Activated CD8-positive, alpha-beta memory T cell treated with anti-CD3 and anti-CD28 coated beads for 24 hours (primary cell): ENCODE data around the gene TGFBR1.

Experiments used
- DNase-seq: peaks from one replicate; pipeline ENCODE4 v3.0.0-alpha.2; 2020

The TGFBR1 gene

GRCh38 chr9:99172124-99173091 lies 67.5 kb downstream of the TGFBR1 start:
- DNase-seq, result no peak

DNA sequence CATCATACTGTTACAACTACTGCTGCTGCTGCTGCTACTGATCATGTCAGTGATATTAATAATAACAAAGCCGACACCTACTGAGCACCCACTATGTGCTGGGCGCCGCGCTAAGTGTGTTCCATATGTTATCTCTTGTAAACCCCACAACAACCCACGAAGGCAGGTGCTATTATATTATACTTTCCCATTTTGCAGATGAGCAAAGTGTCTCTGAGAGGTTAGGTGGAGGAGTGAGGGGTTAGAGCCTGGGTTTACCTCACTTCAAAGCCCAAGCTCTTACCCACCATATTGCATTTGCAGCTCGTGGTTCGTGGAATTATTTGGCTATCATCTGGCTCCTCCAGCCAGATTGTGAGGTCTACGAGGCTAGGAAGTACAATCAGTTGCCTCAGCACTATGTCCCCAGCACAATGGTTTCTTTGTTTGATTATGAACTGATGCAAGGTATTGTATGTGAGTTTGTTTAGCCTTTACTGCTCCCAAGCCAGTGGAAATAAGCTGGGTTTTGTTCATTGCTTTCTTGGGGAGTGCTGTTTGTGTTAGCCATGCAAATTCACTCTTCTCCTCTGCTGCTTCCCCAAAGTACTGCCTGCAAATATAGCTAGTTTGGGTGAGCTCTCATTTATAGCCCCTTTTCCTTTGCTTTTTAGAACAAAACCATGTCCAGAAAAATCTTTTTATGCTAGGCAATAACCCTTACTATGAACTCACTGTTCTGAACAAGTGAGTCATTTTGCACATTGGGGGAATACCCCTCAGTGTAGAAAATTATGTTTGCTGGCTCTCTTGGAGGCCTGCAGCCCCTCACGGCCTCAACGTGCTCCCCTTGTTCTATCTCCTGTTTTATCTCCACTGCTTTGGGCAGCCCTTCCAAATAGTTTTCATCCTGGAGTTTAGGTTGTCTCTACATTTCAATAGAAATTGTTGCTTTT lies 68.9 kb downstream of the TGFBR1 start:
- no peak for DNase-seq

DNA sequence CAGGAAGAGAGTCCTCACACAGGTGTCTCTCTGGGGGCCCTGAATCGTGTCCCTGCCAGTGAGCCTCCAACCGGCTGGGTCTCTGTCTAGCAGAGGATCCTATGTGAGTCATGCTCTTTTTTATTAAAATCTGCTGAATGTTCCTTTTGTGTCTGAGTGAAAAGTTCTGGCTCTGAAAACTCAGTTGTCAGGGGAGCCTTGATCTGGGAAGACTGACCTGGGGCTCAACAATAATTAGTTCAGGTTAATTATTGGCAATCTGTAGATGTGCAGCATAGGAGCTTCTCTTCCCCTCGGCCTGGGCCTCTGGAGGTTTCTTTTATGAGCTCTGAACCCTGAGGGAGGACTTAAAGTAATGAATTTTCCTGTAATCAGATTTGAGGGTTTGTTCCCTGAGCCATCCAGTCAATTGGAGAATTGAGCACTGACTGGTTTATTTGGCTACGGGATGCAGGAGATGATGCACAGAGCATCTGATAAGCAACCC lies 71.7 kb downstream of the TGFBR1 start:
- no peak for DNase-seq

- no peak for DNase-seq
Measured at GRCh38 chr9:99177576-99178366, 72.9 kb downstream of the TGFBR1 start.

- DNase-seq, result no peak
Measured at GRCh38 chr9:99178912-99179872, 74.3 kb downstream of the TGFBR1 start.

DNA sequence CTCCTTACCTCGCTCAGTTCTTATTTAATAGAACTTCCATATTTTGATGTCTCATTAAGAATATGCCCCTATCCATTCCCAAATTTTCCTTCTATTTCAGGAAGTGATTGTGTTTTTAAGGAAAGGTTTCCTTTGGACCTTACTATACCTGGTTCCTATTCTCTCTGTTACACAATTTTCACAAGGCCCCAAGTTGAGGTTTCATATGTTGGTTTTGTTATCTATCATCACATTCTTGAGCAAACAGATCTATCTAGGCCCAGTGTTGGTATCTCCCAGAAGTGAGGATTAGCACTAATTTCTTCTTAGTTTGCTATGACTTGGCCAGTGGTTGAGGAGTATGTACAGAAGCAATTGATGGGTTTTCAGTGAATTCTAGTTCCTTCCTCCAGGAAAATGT lies 75.3 kb downstream of the TGFBR1 start:
- no peak for DNase-seq

DNA sequence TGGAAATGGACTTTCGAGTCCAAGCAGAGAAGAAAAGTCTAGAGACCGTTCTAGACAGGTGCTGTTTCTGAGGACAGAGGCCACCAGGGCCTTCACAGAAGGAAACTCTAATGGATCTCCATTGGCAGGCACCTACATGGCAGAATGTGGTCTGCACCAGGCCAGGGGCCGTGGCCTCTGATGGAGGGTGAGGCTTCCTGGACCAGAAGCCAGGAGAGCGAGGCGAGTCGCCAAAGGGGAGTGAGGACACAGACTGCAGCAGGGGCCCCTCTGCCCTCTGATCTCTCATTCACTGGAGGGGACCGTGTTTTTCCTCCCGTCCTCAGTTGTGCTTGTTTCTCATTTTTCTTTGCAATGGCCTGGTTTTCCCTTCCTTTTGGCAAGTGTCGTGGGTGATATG lies 75.7 kb downstream of the TGFBR1 start:
- DNase-seq, result no peak

GRCh38 chr9:99181206-99181605 lies 76.3 kb downstream of the TGFBR1 start:
- no peak for DNase-seq

GRCh38 chr9:99181621-99182020 lies 76.7 kb downstream of the TGFBR1 start:
- peak; percentile 62 for DNase-seq

DNA sequence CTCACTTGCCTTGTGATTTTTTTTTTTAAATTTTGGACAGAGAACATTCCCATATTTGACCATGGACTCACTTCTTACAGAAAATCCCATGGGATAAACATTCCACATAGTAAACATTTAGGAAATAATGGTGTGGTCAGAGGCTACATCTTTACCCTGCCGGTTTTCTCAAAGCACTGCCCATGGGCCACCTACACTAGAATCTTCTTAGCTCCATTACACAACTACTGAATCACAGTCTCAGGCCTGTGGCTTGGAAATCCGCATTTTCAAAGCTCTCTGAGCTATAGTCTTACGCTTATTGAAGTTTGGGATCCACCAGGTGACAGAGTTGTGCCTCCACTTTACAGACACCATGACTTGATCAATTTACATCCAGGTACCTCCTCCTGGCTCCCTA lies 77.4 kb downstream of the TGFBR1 start:
- DNase-seq, result no peak

- no peak for DNase-seq
Measured at GRCh38 chr9:99183616-99184015, 78.7 kb downstream of the TGFBR1 start.

- DNase-seq, result no peak
Measured at GRCh38 chr9:99184110-99184474, 79.2 kb downstream of the TGFBR1 start.

- peak; percentile 90 for DNase-seq
Measured at GRCh38 chr9:99184475-99185347, 79.8 kb downstream of the TGFBR1 start.

DNA sequence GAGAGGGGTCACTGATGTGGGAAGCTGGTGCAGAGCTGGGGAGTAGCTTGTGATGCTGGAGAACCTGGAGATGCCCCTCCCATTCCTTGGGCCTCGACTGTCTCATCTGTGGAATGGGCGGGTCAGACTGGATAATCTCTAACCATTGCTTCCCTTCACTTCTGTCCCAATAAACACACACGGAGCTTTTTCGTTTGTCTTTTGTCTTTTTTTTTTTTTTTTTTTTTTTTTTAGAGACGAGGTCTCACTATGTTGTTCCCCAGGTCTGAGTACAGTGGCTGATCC lies 80.4 kb downstream of the TGFBR1 start:
- no peak for DNase-seq

DNA sequence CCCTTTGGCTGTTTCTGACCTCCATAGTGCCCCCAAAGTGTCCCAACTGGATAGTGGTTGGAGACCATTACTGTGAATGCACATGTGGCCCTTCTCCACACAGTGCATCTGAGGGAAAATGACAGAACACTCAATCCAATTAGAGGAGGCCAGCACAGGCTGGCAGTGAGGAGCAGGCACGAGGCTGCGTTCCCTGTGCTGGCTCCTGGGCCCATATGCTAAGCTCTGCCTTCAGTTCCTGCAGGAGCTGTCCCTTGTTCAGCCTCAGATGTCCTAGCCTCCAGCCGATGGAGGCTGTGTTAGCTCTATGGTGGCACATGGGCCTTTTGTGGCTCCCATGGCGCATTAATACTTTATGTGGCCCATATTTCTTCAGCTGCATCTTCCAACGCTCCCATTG lies 81.0 kb downstream of the TGFBR1 start:
- DNase-seq, result no peak

DNA sequence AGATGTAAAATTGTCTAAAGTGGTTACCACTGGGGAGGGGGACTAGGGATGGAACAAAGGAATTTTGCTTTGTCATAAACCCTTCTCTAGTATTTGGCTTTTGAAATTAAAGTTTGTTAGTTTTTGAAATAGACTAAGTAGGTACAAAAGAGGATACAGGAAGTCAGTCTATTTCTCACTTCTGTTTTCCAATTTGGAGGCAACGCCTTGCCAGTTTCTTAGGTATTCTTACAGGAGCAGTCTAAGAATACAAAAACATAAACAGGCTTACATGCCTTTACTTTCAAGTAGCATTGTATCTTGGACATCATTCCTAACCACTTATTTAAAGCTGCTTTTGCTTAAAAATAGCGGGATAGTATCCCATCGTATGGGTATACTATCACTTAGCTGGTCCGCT lies 82.4 kb downstream of the TGFBR1 start:
- no peak for DNase-seq

DNA sequence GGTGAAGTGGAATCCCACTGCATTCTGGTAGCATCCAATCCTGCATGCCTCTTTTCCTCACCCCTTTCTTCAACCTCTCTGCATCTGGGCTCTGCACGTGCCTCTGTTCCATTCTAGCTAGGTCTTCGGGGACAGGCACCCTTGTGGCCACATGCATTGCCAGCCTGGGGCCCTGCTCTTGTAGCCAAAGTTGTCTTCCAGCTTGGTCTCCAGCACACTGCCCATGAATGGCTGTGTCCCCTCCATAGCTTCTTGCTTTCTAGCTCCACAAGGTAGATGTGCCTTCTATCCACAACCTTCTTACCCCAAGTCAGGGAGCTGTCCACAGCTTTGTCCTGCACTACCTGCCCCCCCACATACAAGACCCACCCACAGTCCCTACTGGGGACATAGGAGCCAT lies 84.3 kb downstream of the TGFBR1 start:
- DNase-seq, result no peak

DNA sequence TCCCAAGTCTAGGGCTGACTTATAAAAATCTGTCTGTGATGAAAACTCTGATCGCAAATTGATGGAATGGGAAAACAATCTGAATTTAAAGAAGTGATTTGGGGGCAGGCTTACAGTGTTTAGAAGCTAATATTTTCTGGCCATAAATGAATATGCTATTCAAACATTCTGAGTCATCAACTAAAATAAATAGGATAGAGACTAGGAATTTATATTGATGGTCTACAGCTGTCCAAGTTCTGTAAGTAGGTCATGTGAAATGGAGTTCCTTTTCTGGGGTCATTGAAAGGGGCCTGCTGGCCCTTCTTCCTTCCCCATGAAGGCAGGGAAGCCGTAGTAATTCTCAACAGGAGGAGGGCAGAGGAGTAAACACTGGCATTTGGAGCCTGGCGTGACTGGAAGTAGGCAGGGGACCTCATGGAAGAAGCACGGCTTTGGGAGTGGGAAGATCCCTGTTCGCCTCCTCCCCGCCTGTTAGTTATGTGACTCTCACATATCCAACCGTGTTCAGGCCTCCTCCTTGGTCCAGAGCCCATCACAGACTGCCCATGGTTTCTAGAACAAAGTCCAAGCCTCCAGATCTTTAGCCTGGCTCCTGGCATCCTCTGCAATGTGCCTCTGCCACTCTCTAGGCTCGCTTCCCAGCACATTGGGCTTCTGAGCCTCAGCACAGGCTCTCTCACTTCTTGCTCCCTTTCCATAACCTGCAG lies 85.1 kb downstream of the TGFBR1 start:
- no peak for DNase-seq

DNA sequence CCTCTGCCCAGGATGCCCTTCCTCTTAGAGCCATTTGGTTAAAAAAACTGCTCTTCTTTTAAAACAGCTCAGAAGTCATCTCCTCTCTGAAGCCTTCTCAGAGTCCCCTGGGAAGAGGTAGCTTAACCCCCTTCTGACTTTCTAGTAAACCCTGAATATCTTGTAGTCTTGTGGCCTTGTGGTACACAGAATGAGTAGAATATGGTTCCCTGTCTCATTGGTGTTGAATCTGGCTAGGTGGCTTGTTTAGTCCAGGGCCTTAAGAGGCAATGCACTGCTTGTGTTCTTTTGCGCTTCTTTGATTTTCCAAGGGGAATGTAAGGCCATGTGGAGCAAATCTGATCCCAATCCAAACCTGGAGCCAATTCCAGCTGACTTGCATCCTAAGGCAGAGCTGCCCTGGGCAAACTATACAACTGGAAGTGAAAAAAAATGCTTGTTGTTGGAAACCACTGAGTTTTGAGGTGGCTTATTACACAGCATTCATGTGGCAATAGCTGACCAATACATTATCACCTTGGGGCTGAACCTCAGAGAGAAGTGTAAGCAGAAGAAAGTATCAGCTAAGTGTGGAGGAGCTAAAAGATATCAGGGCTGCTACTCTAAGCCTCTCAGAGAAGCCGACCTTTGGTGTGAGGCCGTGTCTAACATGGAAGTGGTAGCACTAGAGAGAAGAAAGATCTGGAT lies 85.8 kb downstream of the TGFBR1 start:
- DNase-seq, result no peak
